PC-3 (cell line): Measurements from ENCODE around the gene ZNF438.

ENCODE experiments used
- CTCF ChIP-seq: fragments of 300-600 bp; sonication (generic); conservative IDR thresholded peaks from 2 replicates; pipeline ENCODE4 v1.5.1; 2017; ENCODE audit warnings: antibody characterized with exemption, low read depth, mild to moderate bottlenecking, low read length
- EZH2 ChIP-seq: fragments of 300-600 bp; sonication (generic); IDR thresholded peaks from one replicate; pipeline ENCODE4 v1.6.1; 2017; ENCODE audit warnings: antibody characterized with exemption, mild to moderate bottlenecking, low read length; ENCODE audit not compliant: unreplicated experiment
- EZH2phosphoT487 ChIP-seq: fragments of 300-600 bp; sonication (generic); IDR thresholded peaks from 2 replicates; pipeline ENCODE4 v1.6.1; 2018; ENCODE audit warnings: mild to moderate bottlenecking, antibody characterized with exemption, low read length, borderline replicate concordance

DNA sequence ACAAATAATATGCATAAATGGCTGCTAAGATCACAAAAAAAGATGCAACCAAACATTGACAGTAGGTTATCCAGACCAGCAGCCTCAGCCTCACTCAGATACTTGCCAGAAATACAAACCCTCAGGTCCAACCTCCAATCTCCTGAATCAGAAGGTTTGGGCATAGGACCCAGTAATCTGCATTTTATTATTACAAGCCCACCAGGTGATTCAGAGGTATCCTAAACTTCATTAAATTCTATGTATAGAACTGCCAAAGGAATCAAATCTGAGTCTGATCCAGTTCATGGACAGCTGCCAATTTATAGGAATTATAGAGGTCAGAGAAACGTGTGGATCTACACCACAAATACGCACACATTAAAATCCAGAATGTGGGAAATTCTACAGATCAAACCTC, 41.3 kb downstream of the ZNF438 start:
- TF ChIP-seq CTCF = no peak
- TF ChIP-seq EZH2phosphoT487 = no peak
- TF ChIP-seq EZH2 = no peak
